Smooth muscle cell of bladder (primary cell): ENCODE data around the gene OPN1SW. TPM values are rescaled to one million over a fixed set of nuclear protein-coding genes. Genes with fewer than 3 reads are reported as not detected.

ENCODE experiments used
- total RNA-seq: library from RNA; depleted of rRNA; stranded (reverse); fragments of >200 nt; gene quantifications from 2 replicates; pipeline ENCODE4 v1.2.3, GENCODE V29; 2014

OPN1SW gene
- not detected in 2 replicates for total RNA-seq

GRCh38 chr7:128775744-128776474 lies at the start of gene OPN1SW:
Gene OPN1SW, minus strand, starts transcription at chr7:128775794. Its CDS starts 13 bp downstream, at chr7:128775781.

DNA sequence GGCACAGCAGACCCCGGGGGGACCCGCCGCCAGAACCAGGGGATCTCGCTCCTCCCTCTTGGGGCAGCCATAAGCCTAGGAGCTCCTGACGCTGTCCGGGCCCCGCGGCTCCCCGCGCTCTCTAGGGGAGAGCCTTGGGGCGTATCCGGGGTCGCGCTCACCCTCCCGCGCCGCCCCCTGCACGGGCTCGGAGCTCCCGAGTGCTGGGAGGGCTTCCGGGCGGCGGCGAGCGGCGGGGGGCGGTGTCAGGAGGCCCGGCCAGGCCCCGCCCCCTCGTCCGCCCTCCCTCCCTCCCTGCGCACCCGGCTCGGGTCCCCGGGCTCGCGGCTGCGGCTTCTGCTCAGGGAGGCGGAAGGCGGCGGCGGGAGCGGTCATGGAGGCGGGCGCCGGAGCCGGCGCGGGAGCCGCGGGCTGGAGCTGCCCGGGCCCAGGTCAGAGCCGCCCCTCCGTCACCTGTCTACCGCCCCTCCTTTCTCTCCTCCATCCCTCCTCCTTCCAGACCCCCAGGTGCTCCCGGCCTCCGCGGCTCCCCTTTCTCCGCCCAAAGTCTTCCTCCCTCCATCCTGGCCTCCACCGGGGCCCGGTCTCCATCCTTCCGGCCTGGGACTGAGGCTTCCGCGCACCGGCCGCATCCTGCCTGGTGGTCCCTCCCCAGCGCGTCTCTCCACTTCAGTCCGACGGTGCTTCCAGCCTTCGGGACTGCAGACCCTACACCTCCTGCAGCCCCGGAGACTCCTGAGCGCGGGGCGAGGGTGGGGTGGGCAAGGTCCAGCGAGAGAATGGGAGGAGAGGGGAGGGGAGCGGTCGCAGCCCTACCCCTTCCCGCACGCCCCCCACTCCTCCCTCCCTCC lies 15.8 kb upstream of the OPN1SW start, which contains the start of gene CCDC136:
TSS of gene CCDC136 (plus strand) at position 848 of the 851 bp plus-strand sequence. CDS start 444 bp downstream, outside the sequence.

DNA sequence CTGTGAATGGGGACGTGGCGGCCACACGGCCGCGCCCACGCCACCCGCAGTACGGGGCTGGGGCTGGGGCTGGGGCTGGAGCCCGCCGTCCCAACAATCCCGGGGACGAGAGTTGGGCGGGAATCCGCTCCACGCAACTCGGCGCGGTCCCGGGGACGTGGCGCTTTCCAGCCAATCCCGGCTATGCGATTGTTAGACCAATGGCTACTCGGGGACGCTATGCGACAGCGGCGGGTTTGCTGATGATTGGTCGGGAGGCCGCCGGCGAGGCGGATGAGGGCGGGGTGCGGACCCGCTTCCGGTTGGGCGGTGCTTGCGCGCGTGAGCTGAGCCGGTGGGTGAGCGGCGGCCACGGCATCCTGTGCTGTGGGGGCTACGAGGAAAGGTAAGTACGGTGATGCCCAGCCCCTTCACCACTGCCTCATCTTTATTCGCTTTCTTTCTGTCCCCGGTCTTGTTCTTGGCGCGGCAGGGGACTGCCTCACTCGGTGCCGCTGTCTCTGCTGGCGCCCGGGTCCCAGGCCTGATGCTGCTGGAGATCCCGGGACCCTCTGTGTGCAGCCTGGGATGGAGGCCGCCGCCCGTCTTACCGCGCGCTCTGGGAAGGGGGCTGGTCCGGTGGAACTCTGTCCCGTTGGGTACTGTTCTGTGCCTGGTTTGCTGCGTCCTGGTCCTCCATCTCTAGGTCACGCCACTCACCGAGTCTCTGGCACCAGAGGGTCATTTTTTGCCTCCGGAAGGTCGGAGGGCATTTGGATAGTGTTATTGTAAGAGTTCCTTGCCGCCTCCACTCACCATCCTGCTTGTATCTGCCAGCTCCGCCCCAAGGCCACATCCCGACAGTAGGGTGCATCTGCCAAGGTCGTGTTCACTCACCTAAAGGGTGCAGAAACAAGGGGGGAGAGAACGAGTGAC lies 36.3 kb downstream of the OPN1SW start, which contains the start of gene CALU:
TSS of gene CALU (plus strand) at position 312 of the 915 bp plus-strand sequence. CDS start 9,225 bp downstream, outside the sequence.

Other genes starting within 250 kb of the OPN1SW start
- gene GARIN1A, start 103.5 kb downstream of the OPN1SW start, total RNA-seq, result 0.43 and 0.83 TPM in 2 replicates
- gene CALU, start 36.4 kb downstream of the OPN1SW start, total RNA-seq, result 1,329 and 1,421 TPM in 2 replicates
- 8.5 and 8.7 TPM in 2 replicates for gene CCDC136, start 16.2 kb upstream of the OPN1SW start, total RNA-seq
- 99.0 and 191 TPM in 2 replicates for gene FLNC, start 54.6 kb upstream of the OPN1SW start, total RNA-seq
- gene ATP6V1F, start 87.1 kb upstream of the OPN1SW start, total RNA-seq, result 98.1 and 113 TPM in 2 replicates
- gene KCP, start 134.9 kb upstream of the OPN1SW start, total RNA-seq, result 0.14 and 0.46 TPM in 2 replicates
- gene IRF5, start 162.1 kb upstream of the OPN1SW start, total RNA-seq, result not detected in 2 replicates